Right lobe of liver (tissue), 6 donors: ENCODE measurements around the gene ARL5B. TPM values are rescaled to one million over a fixed set of nuclear protein-coding genes. Genes with fewer than 3 reads are reported as not detected.

Experiments used
- ATAC-seq, 4 donors: fragments of 200-7000 bp; cut with Tn5 transposase; one replicate each; pipeline ENCODE4 v1.9.1; 2020; ENCODE audit warnings: mild to moderate bottlenecking in 4 of 4, moderate library complexity in 4 of 4
- DNase-seq, 3 donors: peaks; one replicate each; pipeline ENCODE4 v3.0.0-alpha.2; 2020
- H3K27ac ChIP-seq, 3 donors: fragments of 200-600 bp; one replicate each; pipeline ENCODE4 v1.8.0; 2022
- H3K27me3 ChIP-seq, 2 donors: fragments of 200-600 bp; one replicate each; pipeline ENCODE4 v1.8.0; 2022
- H3K36me3 ChIP-seq, 4 donors: fragments of 200-600 bp; sonication (generic) in 1 of 4; one replicate each; pipeline versions ENCODE4 v1.5.1 to v1.8.0; 2017 to 2022; ENCODE audit warnings: control low read depth in 1 of 4
- H3K4me1 ChIP-seq, 4 donors: fragments of 200-600 bp; sonication (generic) in 1 of 4; one replicate each; pipeline versions ENCODE4 v1.5.1 to v1.8.0; 2017 to 2022; ENCODE audit warnings: control low read depth in 1 of 4
- H3K4me3 ChIP-seq, 3 donors: fragments of 200-600 bp; one replicate each; pipeline ENCODE4 v1.8.0; 2022
- H3K9me3 ChIP-seq, 4 donors: fragments of 200-600 bp; sonication (generic) in 1 of 4; one replicate each; pipeline versions ENCODE4 v1.5.1 to v1.8.0; 2017 to 2022; ENCODE audit warnings: control low read depth in 1 of 4
- POLR2A ChIP-seq: fragments of 450-650 bp; IDR thresholded peaks from one replicate; pipeline ENCODE4 v1.6.1; 2017; ENCODE audit warnings: antibody characterized with exemption, mild to moderate bottlenecking
- WGBS: methylation state at CpG from one replicate; pipeline ENCODE4 v1.1.6; 2018; ENCODE audit warnings: low coverage, low lambda C conversion rate; ENCODE audit not compliant: insufficient coverage; ENCODE audit errors: missing lambda C conversion rate; 5-methylcytosine and 5-hydroxymethylcytosine counted together
- intact Hi-C, 2 donors: fragments of 100-400 bp; cut with DNase I; formaldehyde crosslinking; loops; one replicate each; pipeline versions ENCODE4 v1.11.2 to v1.14.1; 2022
- total RNA-seq, 6 experiments: library from RNA; depleted of rRNA in 2 of 6; stranded (reverse); fragments of >200 nt in 2 of 6; fragmentation: NEBNext Ultra II Directional in 3 of 6; extraction: Animal tissue kit (Norgen Biotek cat#: 25700) in 3 of 6; gene quantifications; one replicate each; pipeline versions ENCODE4 v1.1.0 to v1.2.4, GENCODE V29; 2016 to 2023
- TF ChIP-seq, protein P1 (sequence below), 4 donors: fragments of 200-600 bp in 3 of 4; fragments of 450-650 bp in 1 of 4; IDR thresholded peaks; one replicate each; pipeline versions ENCODE4 v1.5.1 to v1.8.0; 2016 to 2022; ENCODE audit warnings: antibody characterized with exemption in 4 of 4, mild to moderate bottlenecking in 2 of 4
- donor health status: DM: no; HTN: yes; CAD: no.
- donor health status: DM: no; HTN: no; CAD: no.
- donor health status: DM: no; HTN: no; CAD: no.
- donor health status: DM: no; HTN: yes; CAD: no.
- donor health status: DM: no; HTN: yes; CAD: no.

Gene ARL5B
- total RNA-seq, 6 experiments from 2014 or later = 7.9 to 32.6 (median 20.4) TPM

DNA sequence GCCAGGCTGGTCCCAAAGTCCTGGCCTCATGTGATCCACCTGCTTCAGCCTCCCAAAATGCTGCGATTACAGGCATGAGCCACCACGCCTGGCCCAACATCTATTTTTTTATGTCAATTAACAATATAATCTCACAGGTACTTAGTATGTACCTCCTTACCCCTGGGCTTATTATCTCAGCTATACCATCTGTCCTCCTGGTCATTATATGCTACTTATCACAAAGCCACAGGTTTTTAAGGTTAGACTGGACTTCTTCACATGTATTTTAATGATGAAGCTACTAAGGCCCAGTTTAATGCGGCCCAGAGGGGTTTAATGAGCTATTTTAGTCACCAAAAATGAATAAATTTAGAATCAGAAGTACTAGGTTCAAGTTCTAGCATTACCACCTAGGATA is 11.3 kb upstream of the ARL5B start:
- Histone ChIP-seq H3K4me3 (no peak overlapping the region), H3K27ac (peak overlapping the region in 2 of 3 donors; percentile 92 to 95), H3K36me3 (peaks cover 0 to 13% (median 0%) of the 10 kb centered on the region in 4 donors), H3K4me1 (peaks cover 0 to 22% (median 6%) of the 10 kb centered on the region in 4 donors), H3K27me3 (no peaks in the 10 kb centered on the region), H3K9me3 (no peaks in the 10 kb centered on the region)
- ATAC-seq (no peak), DNase-seq (no peak)
- TF ChIP-seq POLR2A = no peak
- TF ChIP-seq, protein P1, sequence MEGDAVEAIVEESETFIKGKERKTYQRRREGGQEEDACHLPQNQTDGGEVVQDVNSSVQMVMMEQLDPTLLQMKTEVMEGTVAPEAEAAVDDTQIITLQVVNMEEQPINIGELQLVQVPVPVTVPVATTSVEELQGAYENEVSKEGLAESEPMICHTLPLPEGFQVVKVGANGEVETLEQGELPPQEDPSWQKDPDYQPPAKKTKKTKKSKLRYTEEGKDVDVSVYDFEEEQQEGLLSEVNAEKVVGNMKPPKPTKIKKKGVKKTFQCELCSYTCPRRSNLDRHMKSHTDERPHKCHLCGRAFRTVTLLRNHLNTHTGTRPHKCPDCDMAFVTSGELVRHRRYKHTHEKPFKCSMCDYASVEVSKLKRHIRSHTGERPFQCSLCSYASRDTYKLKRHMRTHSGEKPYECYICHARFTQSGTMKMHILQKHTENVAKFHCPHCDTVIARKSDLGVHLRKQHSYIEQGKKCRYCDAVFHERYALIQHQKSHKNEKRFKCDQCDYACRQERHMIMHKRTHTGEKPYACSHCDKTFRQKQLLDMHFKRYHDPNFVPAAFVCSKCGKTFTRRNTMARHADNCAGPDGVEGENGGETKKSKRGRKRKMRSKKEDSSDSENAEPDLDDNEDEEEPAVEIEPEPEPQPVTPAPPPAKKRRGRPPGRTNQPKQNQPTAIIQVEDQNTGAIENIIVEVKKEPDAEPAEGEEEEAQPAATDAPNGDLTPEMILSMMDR (IDR thresholded peaks at IDR 0.05) = no peak
- WGBS = 96% methylated on average over 3 of the region's 3 CpGs
- intact Hi-C loops = no loop called here

DNA sequence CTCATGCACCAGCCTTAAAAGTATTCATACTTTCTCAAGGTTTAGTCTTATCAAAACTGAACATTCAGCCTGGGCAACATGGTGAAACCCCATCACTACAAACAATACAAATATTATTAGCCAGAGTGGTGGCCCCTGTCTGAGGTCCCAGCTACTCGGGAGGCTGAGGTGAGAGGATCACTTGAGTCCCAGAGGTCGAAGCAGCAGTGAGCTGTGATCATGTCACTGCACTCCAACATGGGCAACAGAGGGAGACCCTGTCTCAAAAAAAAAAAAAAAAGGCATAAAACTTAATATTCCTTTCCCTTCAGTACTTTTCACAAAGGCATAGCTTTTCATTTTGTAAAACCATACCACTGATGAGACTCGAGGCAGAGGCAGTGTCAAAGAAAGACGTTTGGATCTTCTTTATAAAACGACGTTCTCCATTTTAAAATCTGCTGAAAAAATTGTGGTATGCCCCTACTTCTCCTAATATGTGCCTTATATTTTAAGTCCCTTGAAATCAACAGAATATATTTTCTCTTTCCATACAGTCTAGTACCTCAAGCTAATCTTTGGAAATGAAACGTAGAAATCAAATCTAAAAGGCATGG is 9.8 kb upstream of the ARL5B start:
- Histone ChIP-seq H3K4me1 (peaks cover 0 to 22% (median 6%) of the 10 kb centered on the region in 4 donors), H3K4me3 (peak overlapping the region; percentile 64 to 73 (median 64)), H3K27me3 (no peaks in the 10 kb centered on the region), H3K27ac (peak overlapping the region; percentile 92 to 95 (median 92)), H3K36me3 (peaks cover 0 to 13% (median 0%) of the 10 kb centered on the region in 4 donors), H3K9me3 (no peaks in the 10 kb centered on the region)
- TF ChIP-seq, protein P1 (IDR thresholded peaks at IDR 0.05) = no peak
- no peak for TF ChIP-seq POLR2A
- no peak for DNase-seq
- 23% methylated on average over 7 of the region's 7 CpGs for WGBS
- intact Hi-C loops = no loop called here
- peak in 1 of 4 donors; percentile 5 for ATAC-seq

- no peaks in the 10 kb centered on the region for H3K9me3 ChIP-seq
- peak in 3 of 4 donors; percentile 14 to 44 (median 34) for ATAC-seq
- H3K36me3 ChIP-seq = peaks cover 0 to 8% (median 0%) of the 10 kb centered on the region in 4 donors
- DNase-seq = no peak
- H3K4me1 ChIP-seq = peaks cover 0 to 22% (median 6%) of the 10 kb centered on the region in 4 donors
- peak; percentile 14 for TF ChIP-seq POLR2A
- TF ChIP-seq, protein P1 (IDR thresholded peaks at IDR 0.05) = no peak
- peak overlapping the region; percentile 64 to 73 (median 64) for H3K4me3 ChIP-seq
- 5% methylated on average over 6 of the region's 6 CpGs for WGBS
- intact Hi-C loops = no loop called here
- H3K27me3 ChIP-seq = no peaks in the 10 kb centered on the region
- H3K27ac ChIP-seq = peak overlapping the region; percentile 92 to 95 (median 92)
Measured at GRCh38 chr10:18650404-18650997, 8.7 kb upstream of the ARL5B start.

- peak; percentile 95 to 98 (median 97) for ATAC-seq
- DNase-seq = peak; percentile 94 to 95 (median 95)
- TF ChIP-seq, protein P1 (IDR thresholded peaks at IDR 0.05) = no peak
- peak; percentile 99 for TF ChIP-seq POLR2A
- Histone ChIP-seq H3K9me3 (no peaks in the 10 kb centered on the region), H3K4me1 (peaks cover 0 to 22% (median 6%) of the 10 kb centered on the region in 4 donors), H3K36me3 (no peaks in the 10 kb centered on the region), H3K27ac (peak within 1 kb of the TSS; percentile 92 to 95 (median 92)), H3K4me3 (peak within 1 kb of the TSS; percentile 64 to 73 (median 64)), H3K27me3 (no peaks in the 10 kb centered on the region)
- under 1% methylated on average over 39 of the region's 39 CpGs for WGBS
- intact Hi-C loops = no loop called here
Measured at GRCh38 chr10:18651324-18652007, 7.8 kb upstream of the ARL5B start, which contains the start of gene NSUN6. Gene NSUN6 (minus strand): TSS chr10:18651587. CDS start chr10:18651203, 384 bp downstream.
